Activated CD4-positive, alpha-beta T cell treated with anti-CD3 and anti-CD28 coated beads, Interleukin-2, amount 50 U/mL, for 4 hours (primary cell): ENCODE results near the gene GTF2F2.

Source experiments
- DNase-seq, 2 experiments: peaks; one replicate each; pipeline ENCODE4 v3.0.0-alpha.2; 2020

GTF2F2 gene

GRCh38 chr13:45119991-45120864, at the start of gene GTF2F2:
GTF2F2 (plus strand) TSS chr13:45120510; CDS start chr13:45120656, 146 bp downstream.
- peak; percentile 79 to 84 for DNase-seq

GRCh38 chr13:45073809-45074208, 46.5 kb upstream of the GTF2F2 start:
- no peak for DNase-seq

GRCh38 chr13:45074721-45075120, 45.6 kb upstream of the GTF2F2 start:
- no peak for DNase-seq

GRCh38 chr13:45078003-45078402, 42.3 kb upstream of the GTF2F2 start:
- DNase-seq: no peak

GRCh38 chr13:45082964-45083363, 37.3 kb upstream of the GTF2F2 start:
- no peak for DNase-seq

GRCh38 chr13:45084515-45084914, 35.8 kb upstream of the GTF2F2 start:
- no peak for DNase-seq

GRCh38 chr13:45086484-45086883, 33.8 kb upstream of the GTF2F2 start:
- DNase-seq: no peak

- DNase-seq: no peak
These were observed 27.6 kb upstream of the GTF2F2 start for GRCh38 chr13:45092663-45093062.

GRCh38 chr13:45100573-45101262, 19.6 kb upstream of the GTF2F2 start:
- DNase-seq: no peak

- no peak for DNase-seq
These were observed 18.8 kb upstream of the GTF2F2 start for GRCh38 chr13:45101327-45102018.

- DNase-seq: no peak
These were observed 18.2 kb upstream of the GTF2F2 start for GRCh38 chr13:45102136-45102507.

- no peak for DNase-seq
These were observed 16.9 kb upstream of the GTF2F2 start for GRCh38 chr13:45103449-45103848.

GRCh38 chr13:45104261-45104660, 16.0 kb upstream of the GTF2F2 start:
- DNase-seq: no peak

- DNase-seq: no peak
These were observed 14.4 kb upstream of the GTF2F2 start for GRCh38 chr13:45105895-45106294.

GRCh38 chr13:45107539-45107938, 12.8 kb upstream of the GTF2F2 start:
- DNase-seq: no peak

- DNase-seq: peak in 1 of 2 experiments; percentile 2
These were observed 11.6 kb upstream of the GTF2F2 start for GRCh38 chr13:45108716-45109101.

- DNase-seq: no peak
These were observed 11.1 kb upstream of the GTF2F2 start for GRCh38 chr13:45109102-45109720.

GRCh38 chr13:45113233-45114224, 6.8 kb upstream of the GTF2F2 start:
- no peak for DNase-seq

GRCh38 chr13:45119469-45119990, 780 bp upstream of the GTF2F2 start:
- peak; percentile 44 to 50 for DNase-seq

GRCh38 chr13:45120967-45121831, 889 bp downstream of the GTF2F2 start:
- DNase-seq: no peak

- no peak for DNase-seq
These were observed 2.6 kb downstream of the GTF2F2 start for GRCh38 chr13:45122941-45123340.
